GM18873 (cell line): ENCODE results near the gene PRICKLE2.

ENCODE experiments used
- ATAC-seq: cut with Tn5 transposase; IDR thresholded peaks from one replicate; pipeline ENCODE4 v1.9.1; 2021; ENCODE audit warnings: mild to moderate bottlenecking, moderate library complexity, moderate number of reproducible peaks; ENCODE audit not compliant: unreplicated experiment, low FRiP score

The PRICKLE2 gene

DNA sequence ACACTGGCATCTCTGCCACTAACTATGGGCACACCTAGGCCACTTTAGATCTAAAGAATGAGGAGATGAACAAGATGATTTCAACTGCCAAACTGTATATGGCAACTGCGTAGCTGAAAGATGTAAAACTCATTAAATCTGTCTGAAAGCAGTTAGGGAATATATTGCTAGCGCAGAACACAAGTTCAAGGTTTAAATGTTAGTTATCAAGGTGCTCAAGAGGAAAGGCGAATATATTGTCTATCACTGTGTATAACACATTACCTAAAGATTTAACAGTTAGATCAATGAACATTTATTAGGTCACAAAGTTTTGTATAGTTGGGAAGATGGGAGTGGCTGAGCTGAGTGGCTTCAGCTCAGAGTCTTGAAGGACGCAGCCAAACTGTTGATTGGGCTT is 168.0 kb downstream of the PRICKLE2 start:
- ATAC-seq, result no peak

DNA sequence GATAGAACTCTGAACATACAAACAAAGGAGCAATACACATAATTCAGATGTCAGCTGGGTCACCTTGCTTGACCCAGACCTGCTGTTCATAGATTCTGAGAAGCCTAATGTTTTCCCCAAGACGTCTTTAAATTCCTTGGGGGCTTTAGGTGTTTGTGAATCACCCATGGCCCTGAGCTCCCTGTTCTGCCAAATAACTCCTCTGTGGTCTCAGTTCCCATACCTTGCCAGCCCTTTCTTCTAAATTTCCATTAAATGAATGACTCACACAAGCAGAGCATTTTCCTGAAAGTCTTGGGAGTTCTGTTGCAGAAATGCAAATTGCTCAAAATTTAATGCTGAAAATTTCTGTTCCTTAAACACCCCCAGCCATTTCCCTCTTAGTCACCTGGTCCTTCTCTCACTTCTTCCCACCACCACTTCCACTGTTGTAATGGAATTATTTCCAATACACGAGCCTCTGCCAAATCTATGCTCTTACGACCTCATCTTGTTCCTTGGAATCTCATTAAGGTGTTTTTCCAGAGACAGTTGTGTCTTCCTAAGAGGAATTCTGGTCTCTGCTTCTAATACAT is 168.6 kb downstream of the PRICKLE2 start:
- ATAC-seq, result no peak

DNA sequence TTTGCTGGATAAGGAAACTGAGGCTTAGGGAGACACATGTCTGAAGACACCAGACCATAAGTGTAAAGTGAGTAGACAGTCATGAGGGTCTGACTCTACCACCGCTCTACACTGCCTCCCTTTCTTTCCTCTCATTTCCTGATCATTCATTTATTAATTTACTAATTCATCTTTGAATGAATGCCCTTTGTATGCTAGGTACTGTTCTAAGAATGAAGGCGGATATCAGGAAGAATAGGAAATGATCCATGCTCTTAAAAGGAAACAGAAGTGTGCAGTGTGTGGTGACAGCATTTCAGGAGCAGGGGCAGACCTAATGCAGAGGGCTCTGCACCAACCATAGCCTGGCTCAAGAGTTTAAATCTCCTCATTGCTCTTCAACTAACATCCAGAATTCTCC is 170.2 kb downstream of the PRICKLE2 start:
- no peak for ATAC-seq

DNA sequence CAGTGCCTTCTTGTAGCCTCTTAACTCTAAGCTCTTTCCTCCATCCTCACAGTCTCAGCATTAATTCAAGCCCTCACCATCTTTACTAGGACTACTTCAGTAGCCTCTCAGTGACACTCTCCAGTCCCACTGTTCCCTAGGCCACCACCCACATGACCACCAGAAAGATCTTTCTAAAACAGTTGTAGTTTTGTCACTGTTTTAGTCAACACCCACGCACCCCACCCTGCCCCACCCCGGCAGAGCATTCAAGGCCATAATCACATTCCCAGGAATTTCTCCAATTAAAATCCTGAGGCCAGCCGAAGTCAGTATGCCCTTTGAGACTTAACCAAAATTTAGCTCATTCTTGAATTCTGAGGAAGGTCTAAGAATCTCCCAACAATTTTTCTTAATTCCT is 170.8 kb downstream of the PRICKLE2 start:
- no peak for ATAC-seq

DNA sequence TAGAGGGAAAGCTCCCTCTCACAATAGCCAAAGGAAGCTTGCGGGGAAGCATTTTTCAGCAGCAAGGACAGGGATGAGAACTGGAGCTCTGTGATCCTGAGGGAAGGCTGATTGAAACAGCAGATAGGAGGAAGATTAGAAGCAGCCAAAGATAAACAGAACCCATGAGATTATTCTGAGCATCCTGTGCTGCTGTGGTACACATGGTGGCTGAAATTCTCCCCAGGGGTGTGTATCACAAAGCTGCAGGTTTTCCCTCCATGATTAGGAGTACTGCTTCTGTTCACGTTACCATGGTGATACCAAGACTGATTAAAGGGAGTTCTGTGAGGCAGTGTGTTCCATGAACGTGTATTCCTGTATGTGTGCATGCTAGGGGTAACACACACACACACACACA is 171.7 kb downstream of the PRICKLE2 start:
- no peak for ATAC-seq

DNA sequence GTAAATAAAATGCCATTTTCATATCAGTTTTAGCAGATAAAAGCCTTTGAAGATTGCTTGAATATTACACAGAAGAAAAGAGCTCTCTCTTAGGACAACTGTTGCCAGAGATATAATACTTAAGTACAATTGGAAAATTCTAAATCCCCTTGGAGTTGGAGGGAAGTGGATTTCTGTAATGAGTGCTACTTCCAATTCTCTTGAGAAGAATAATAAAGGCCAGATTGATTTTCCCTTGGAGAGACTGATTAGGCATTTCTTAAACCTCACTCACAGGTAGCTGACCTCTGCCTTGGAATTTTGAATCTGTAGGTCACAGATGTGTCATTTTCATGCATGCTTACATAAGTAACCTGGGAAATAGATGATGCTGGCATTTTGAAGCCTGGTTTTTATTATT is 172.1 kb downstream of the PRICKLE2 start:
- ATAC-seq, result no peak

DNA sequence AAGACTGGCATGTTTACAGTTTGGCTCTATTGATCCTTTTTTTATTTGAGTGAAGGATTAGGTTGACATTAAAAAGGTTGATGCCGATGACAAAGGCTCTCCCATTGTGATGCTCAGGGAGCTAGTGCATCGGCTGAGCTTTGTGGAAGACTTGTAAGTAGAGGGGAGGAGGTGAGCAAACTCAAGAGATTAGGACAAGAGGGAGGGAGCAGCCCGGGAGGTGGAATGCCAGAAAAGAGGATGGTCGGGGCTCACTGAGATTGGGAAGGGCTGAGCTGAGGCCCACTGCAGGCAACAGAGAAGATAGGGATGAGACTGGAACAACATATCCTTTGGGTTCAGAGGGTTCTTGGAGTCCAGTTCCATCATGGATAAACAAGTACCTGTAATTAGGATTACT is 175.4 kb downstream of the PRICKLE2 start:
- no peak for ATAC-seq

DNA sequence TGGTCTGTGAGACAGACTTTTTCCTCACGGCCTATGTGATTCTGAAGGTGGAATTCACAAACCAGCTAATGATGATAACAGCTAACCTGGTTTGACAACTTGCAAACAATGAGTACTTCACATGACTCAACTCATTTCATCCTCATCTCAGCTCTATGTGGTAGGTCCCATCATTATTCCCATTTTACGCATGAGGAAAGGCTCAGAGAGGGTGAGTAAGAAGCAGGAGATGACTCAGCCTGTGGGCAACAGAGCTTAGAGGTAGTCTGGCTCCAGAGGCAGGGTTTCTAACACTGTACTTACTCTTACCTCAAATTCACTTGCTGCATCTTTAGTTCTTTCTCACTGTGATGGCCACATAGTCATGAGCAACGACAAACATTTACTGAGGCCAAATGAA is 176.1 kb downstream of the PRICKLE2 start:
- no peak for ATAC-seq

DNA sequence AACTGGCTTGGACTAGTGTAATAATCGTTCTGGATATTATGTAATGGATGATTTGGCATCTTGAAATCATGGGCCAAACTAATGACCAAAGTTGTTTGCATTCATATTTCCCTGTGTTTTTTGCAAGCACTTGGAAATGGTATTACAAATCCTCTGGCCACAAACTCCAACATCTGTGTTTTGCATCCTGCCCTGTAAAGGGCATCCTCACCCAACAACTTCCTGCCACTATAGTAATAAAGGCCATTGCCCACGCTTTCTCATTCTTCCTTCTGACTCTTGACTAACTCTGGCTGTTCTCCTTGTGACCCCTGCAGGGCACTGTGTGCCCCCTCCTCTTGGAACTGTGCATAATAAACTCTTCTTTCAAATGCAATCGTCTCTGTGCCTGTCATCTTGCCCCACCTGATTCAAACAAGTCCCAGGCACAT is 176.6 kb downstream of the PRICKLE2 start:
- no peak for ATAC-seq

DNA sequence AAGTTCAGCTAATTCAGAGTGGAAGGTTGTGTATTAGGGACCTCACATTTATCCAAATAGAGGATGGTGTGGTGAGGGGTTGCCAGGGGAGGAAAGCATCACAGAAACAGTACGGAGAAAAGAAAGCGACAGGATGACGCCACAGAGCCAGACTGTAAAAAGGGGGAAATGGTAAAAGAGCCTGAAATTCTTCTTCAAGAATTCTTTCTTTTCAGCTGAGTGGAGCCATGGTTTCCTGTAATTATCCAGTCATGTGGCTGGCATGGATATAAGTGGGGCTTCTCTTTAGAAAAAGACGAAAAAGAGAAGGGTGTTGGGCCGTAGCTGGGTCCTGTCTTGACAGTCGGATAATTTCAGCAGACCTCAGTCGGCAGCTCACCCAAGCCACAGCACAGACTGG is 177.5 kb downstream of the PRICKLE2 start:
- no peak for ATAC-seq

DNA sequence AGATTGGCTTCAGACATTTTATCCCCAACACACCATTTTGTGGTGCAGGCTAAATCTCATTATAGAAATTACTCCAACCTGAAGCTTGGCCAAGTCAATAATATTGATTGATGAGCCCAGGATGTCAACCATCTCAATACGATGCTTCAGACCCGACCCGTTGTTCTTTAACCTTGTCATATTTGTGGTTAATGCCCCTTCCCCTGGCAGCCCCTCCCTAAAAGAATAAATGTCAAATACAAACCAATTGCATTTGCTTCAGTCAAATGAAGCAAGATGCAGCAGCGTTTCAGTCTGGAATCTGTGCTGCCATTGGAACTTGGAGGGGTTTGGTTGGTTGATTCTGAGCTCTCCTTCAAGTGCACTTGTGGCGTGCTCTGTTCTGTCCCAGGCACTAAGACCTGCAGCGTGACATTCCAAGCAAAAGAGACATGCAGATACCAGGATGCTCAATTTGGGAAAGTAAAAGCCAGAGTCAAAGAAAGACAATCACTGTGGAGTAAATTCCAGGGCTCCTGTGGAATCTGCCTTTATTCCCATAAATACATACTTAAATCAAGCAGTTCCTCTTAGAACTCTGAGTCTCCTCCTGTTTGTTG is 178.2 kb downstream of the PRICKLE2 start:
- ATAC-seq, result no peak

DNA sequence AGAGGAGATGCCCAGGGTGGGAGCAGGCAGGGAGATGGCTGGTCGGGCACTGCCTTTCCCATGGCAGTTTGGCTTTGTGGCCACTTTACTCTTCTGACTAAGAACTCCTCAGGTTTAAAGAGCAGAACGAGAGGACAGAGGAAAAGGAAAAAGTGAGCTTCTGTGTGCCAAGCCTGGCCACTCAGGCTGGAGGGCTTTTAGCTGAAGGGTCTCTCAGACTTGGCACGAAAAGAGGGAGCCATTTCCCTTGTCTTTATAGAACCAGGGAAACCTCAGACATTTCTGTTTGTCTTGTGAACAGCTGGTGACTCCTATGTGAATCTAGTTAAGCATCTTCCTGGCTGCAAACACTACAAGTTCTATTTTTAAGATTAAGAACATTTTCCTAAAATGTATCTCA is 178.7 kb downstream of the PRICKLE2 start:
- no peak for ATAC-seq

DNA sequence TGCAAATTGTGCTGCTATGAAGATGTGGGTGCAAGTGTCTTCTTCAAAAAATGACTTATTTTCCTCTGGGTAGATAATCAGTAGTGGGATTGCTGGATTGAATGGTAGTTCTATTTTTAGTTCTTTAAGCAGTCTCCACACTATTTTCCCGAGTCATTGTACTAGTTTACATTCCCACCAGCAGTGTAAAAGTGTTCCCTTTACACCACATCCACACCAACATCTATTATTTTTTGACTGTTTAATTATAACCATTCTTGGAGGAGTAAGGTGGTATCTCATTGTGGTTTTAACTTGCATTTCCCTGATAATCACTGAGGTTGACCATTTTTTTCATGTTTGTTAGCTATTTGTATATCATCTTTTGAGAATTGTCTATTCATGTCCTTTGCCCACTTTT is 182.3 kb downstream of the PRICKLE2 start:
- no peak for ATAC-seq
